ENCODE data around the gene PSMB5.
"Not testable (repeated sequence)": the region's sequence is repeated elsewhere in the genome, so short reads cannot be mapped to it uniquely, and the experiment has no call there.

The PSMB5 gene

GRCh38 chr14:23013054-23013748 is 21.5 kb downstream of the PSMB5 start:
- DNase-seq, result no peak

GRCh38 chr14:23009939-23010726 is 24.6 kb downstream of the PSMB5 start, which contains the start of gene C14orf93:
TSS of gene C14orf93 (minus strand) at chr14:23010143. CDS start at chr14:22999023, 11,120 bp downstream.
- no peak for DNase-seq

- DNase-seq, result no peak
Measured at GRCh38 chr14:23009483-23009938, 25.2 kb downstream of the PSMB5 start.

GRCh38 chr14:23008831-23009230 is 25.9 kb downstream of the PSMB5 start:
- peak; percentile 7 for DNase-seq

- peak; percentile 85 for DNase-seq
Measured at GRCh38 chr14:23006544-23007419, 27.9 kb downstream of the PSMB5 start.

GRCh38 chr14:23006188-23006534 is 28.5 kb downstream of the PSMB5 start:
- DNase-seq, result no peak

- DNase-seq, result no peak
Measured at GRCh38 chr14:23005451-23006187, 29.1 kb downstream of the PSMB5 start.

- not testable (repeated sequence) for DNase-seq
Measured at GRCh38 chr14:23004274-23004673, 30.4 kb downstream of the PSMB5 start.

GRCh38 chr14:23002592-23002991 is 32.1 kb downstream of the PSMB5 start:
- DNase-seq, result no peak

- no peak for DNase-seq
Measured at GRCh38 chr14:23000860-23001259, 33.8 kb downstream of the PSMB5 start.

GRCh38 chr14:22998329-22999012 is 36.2 kb downstream of the PSMB5 start:
- DNase-seq, result no peak

GRCh38 chr14:22997676-22998323 is 36.9 kb downstream of the PSMB5 start:
- no peak for DNase-seq

- DNase-seq, result no peak
Measured at GRCh38 chr14:22996768-22997654, 37.7 kb downstream of the PSMB5 start.

GRCh38 chr14:22995889-22996625 is 38.6 kb downstream of the PSMB5 start:
- DNase-seq, result no peak

- DNase-seq, result no peak
Measured at GRCh38 chr14:22994762-22995275, 39.9 kb downstream of the PSMB5 start.

- no peak for DNase-seq
Measured at GRCh38 chr14:22993517-22993916, 41.2 kb downstream of the PSMB5 start.

- DNase-seq, result no peak
Measured at GRCh38 chr14:22991852-22992251, 42.8 kb downstream of the PSMB5 start.

- DNase-seq, result no peak
Measured at GRCh38 chr14:22987291-22987690, 47.4 kb downstream of the PSMB5 start.

- DNase-seq, result no peak
Measured at GRCh38 chr14:22986508-22987054, 48.1 kb downstream of the PSMB5 start.

Measured in SIG-M5 (cell line).